ENCODE data around the gene STK38. TPM values are rescaled to one million over a fixed set of nuclear protein-coding genes. Genes with fewer than 3 reads are reported as not detected.
A peak's percentile ranks its signal among the peaks of the same experiment; 100 is the strongest.

The STK38 gene
- total RNA-seq, 1 experiment from 2014 or later, result 20.1 TPM

- ChIA-PET POLR2A (no interaction called here), RAD21 (ENCODE audit: low non-redundant PET in 1 of 2, low total read pairs in 2 of 2, uncharacterized antibody in 2 of 2, unreplicated experiment in 2 of 2) (no interaction called here), CTCF (no interaction called here)
- DNase-seq (ENCODE audit: low read depth, low spot score) (no peak), ATAC-seq (no peak)
- BruUV-seq (replicated peaks), result no TSS peak
- H4K20me1 ChIP-seq (ENCODE audit: insufficient read depth), result no peaks in the 10 kb centered on the region
- TF ChIP-seq SP1 (IDR thresholded peaks at IDR 0.05; ENCODE audit: low read depth), result no peak
- TF ChIP-seq ELF1 (IDR thresholded peaks at IDR 0.05; ENCODE audit: borderline replicate concordance, low read depth), result no peak
- TF ChIP-seq EZH2phosphoT487 (IDR thresholded peaks at IDR 0.05; ENCODE audit: borderline replicate concordance), result no peak
- TF ChIP-seq SIN3A (IDR thresholded peaks at IDR 0.05; ENCODE audit: low read depth), result no peak
- no peak overlapping the region for H3K27ac ChIP-seq (ENCODE audit: low read depth, low read length)
- H3K9ac ChIP-seq (ENCODE audit: low read length), result no peak overlapping the region
- H3K4me1 ChIP-seq (ENCODE audit: control insufficient read depth in 1 of 2, insufficient read depth in 2 of 2, low read length in 2 of 2), result no peaks in the 10 kb centered on the region
- H3K9me3 ChIP-seq (ENCODE audit: control insufficient read depth in 1 of 2, insufficient read depth in 1 of 2, low read depth in 1 of 2, low read length in 2 of 2), result no peaks in the 10 kb centered on the region
- H3K79me2 ChIP-seq (ENCODE audit: insufficient read depth, low read length), result no peaks in the 10 kb centered on the region
- no peak overlapping the region for H3K4me3 ChIP-seq (replicated peaks in 1 of 2; ENCODE audit: low read depth in 1 of 2, low read length in 2 of 2)
- no peaks in the 10 kb centered on the region for H3K27me3 ChIP-seq (ENCODE audit: insufficient read depth, low read length)
- H3K36me3 ChIP-seq (ENCODE audit: control insufficient read depth in 1 of 2, insufficient read depth in 2 of 2, low read length in 2 of 2), result peaks cover 17 to 18% of the 10 kb centered on the region in 2 experiments
- intact Hi-C loops (cut with micrococcal nuclease), result no loop called here
- H3K4me2 ChIP-seq (ENCODE audit: low read length), result no peak overlapping the region
- H3K9me2 ChIP-seq (ENCODE audit: insufficient read depth), result no peaks in the 10 kb centered on the region
- H2AFZ ChIP-seq (ENCODE audit: low read depth, low read length, poor library complexity, severe bottlenecking), result no peak overlapping the region
These were observed 47.4 kb downstream of the STK38 start for GRCh38 chr6:36499918-36500317.

GRCh38 chr6:36495086-36495485 is 52.2 kb downstream of the STK38 start:
- H3K9ac ChIP-seq (ENCODE audit: low read length), result no peak overlapping the region
- TF ChIP-seq MAX (IDR thresholded peaks at IDR 0.05), result no peak
- no peak for TF ChIP-seq ZFX (IDR thresholded peaks at IDR 0.05)
- TF ChIP-seq ZBTB33 (IDR thresholded peaks at IDR 0.05; ENCODE audit: extremely low read depth, insufficient replicate concordance, low read length), result no peak
- TF ChIP-seq RAD21 (IDR thresholded peaks at IDR 0.05; ENCODE audit: low read depth), result no peak
- TF ChIP-seq SP1 (IDR thresholded peaks at IDR 0.05; ENCODE audit: low read depth), result no peak
- no peak for TF ChIP-seq EZH2 (IDR thresholded peaks at IDR 0.05)
- no peak for TF ChIP-seq POLR2A (IDR thresholded peaks at IDR 0.05; ENCODE audit: borderline replicate concordance, extremely low read depth, insufficient read depth, insufficient read length)
- no peak for TF ChIP-seq CTCF (IDR thresholded peaks at IDR 0.05 in 2 of 3, conservative IDR thresholded peaks at IDR 0.05 in 1 of 3; ENCODE audit: borderline replicate concordance in 1 of 3, insufficient read depth in 1 of 3, low read depth in 2 of 3, low read length in 2 of 3)
- no peak for TF ChIP-seq CBX3 (IDR thresholded peaks at IDR 0.05; ENCODE audit: low read depth)
- TF ChIP-seq ATF3 (IDR thresholded peaks at IDR 0.05), result no peak
- no peak for TF ChIP-seq EGR1 (IDR thresholded peaks at IDR 0.05; ENCODE audit: low read depth)
- TF ChIP-seq YY1 (IDR thresholded peaks at IDR 0.05; ENCODE audit: extremely low read depth, insufficient replicate concordance, low read depth, low read length), result no peak
- TF ChIP-seq SIN3A (IDR thresholded peaks at IDR 0.05; ENCODE audit: low read depth), result no peak
- no peak for TF ChIP-seq FOSL1 (IDR thresholded peaks at IDR 0.05; ENCODE audit: low read depth)

More at GRCh38 chr6:36495086-36495485, 52.2 kb downstream of the STK38 start:
- Histone ChIP-seq H2AFZ (ENCODE audit: low read depth, low read length, poor library complexity, severe bottlenecking) (no peak overlapping the region), H3K36me3 (ENCODE audit: control insufficient read depth in 1 of 2, insufficient read depth in 2 of 2, low read length in 2 of 2) (peaks cover 17 to 22% of the 10 kb centered on the region in 2 experiments), H3K9me2 (ENCODE audit: insufficient read depth) (no peaks in the 10 kb centered on the region), H3K9me3 (ENCODE audit: control insufficient read depth in 1 of 2, insufficient read depth in 1 of 2, low read depth in 1 of 2, low read length in 2 of 2) (no peaks in the 10 kb centered on the region), H3K4me3 (replicated peaks in 1 of 2; ENCODE audit: low read depth in 1 of 2, low read length in 2 of 2) (no peak overlapping the region), H3K27ac (ENCODE audit: low read depth, low read length) (no peak overlapping the region), H3K27me3 (ENCODE audit: insufficient read depth, low read length) (no peaks in the 10 kb centered on the region), H4K20me1 (ENCODE audit: insufficient read depth) (no peaks in the 10 kb centered on the region), H3K4me2 (ENCODE audit: low read length) (no peak overlapping the region), H3K79me2 (ENCODE audit: insufficient read depth, low read length) (no peaks in the 10 kb centered on the region), H3K4me1 (ENCODE audit: control insufficient read depth in 1 of 2, insufficient read depth in 2 of 2, low read length in 2 of 2) (no peaks in the 10 kb centered on the region)
- DNase-seq (ENCODE audit: low read depth, low spot score) (no peak), ATAC-seq (no peak)
- intact Hi-C loops (cut with micrococcal nuclease), result no loop called here
- RAD21 ChIA-PET (ENCODE audit: low non-redundant PET in 1 of 2, low total read pairs in 2 of 2, uncharacterized antibody in 2 of 2, unreplicated experiment in 2 of 2), result no interaction called here
- POLR2A ChIA-PET, result no interaction called here
- TSS peak; percentile 19 for BruUV-seq (replicated peaks)
- CTCF ChIA-PET, result no interaction called here

All from HCT116 (cell line).